GM12878 (cell line): ENCODE measurements around the gene SPATS2L.

Source experiments
- BHLHE40 ChIP-seq, 2 experiments: fragments of 450-650 bp in 1 of 2; IDR thresholded peaks; 2 replicates each; pipeline ENCODE4 v1.6.1; 2011 to 2017; ENCODE audit warnings: low read depth in 2 of 2, borderline replicate concordance in 1 of 2, improper control_type of control experiment in 1 of 2, low read length in 1 of 2, mild to moderate bottlenecking in 1 of 2
- BRCA1 ChIP-seq: IDR thresholded peaks from 2 replicates; pipeline ENCODE4 v1.6.1; 2011; ENCODE audit warnings: low read depth, low read length, improper control_type of control experiment
- JUND ChIP-seq: IDR thresholded peaks from 2 replicates; pipeline ENCODE4 v1.6.1; 2012; ENCODE audit warnings: low read depth, mild to moderate bottlenecking, low read length, improper control_type of control experiment, moderate library complexity
- MTA3 ChIP-seq: IDR thresholded peaks from 2 replicates; pipeline ENCODE4 v1.6.1; 2012; ENCODE audit warnings: low read length, inconsistent platforms, borderline replicate concordance
- POLR2A ChIP-seq: IDR thresholded peaks from 2 replicates; pipeline ENCODE4 v1.6.1; 2011; ENCODE audit warnings: low read depth, mild to moderate bottlenecking, low read length
- RCOR1 ChIP-seq: conservative IDR thresholded peaks from 2 replicates; pipeline ENCODE4 v1.6.1; 2012; ENCODE audit warnings: low read depth, low read length, improper control_type of control experiment
- STAT1 ChIP-seq: fragments of 450-650 bp; conservative IDR thresholded peaks from 2 replicates; pipeline ENCODE4 v1.6.1; 2014; ENCODE audit warnings: antibody characterized with exemption, mild to moderate bottlenecking
- ZNF274 ChIP-seq: IDR thresholded peaks from one replicate; pipeline ENCODE4 v1.8.0; 2011; ENCODE audit not compliant: insufficient read length, insufficient read depth
- TF ChIP-seq, protein P1 (sequence below), 3 experiments: IDR thresholded peaks in 2 of 3; conservative IDR thresholded peaks in 1 of 3; 2 replicates each; pipeline ENCODE4 v1.5.1; 2011; ENCODE audit warnings: low read depth in 3 of 3, low read length in 3 of 3, mild to moderate bottlenecking in 3 of 3, control low read depth in 2 of 3, moderate library complexity in 2 of 3, inconsistent platforms in 1 of 3, mixed read lengths in 1 of 3; ENCODE audit not compliant: control insufficient read depth in 2 of 3, insufficient read depth in 1 of 3; ENCODE audit errors: extremely low read depth in 1 of 3

DNA sequence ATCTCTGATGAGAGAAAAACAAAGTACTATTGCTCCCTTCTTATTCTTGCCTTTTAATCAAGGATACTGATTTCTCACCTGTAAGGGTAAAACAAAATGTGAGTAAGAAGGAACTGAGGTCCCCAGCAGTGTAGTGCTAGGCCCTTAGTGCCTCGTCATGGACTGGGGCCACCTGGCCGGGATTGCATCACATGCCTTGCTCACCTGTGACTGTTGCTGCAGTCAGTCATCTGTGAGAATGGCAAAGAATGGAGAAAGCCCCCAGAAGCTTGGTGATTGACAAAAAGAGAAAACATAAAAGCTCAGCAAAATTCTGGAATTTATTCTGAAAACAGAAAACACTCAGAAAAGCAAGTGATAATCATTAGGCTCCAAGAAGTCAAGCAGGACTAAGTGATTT, 63.4 kb downstream of the SPATS2L start:
- TF ChIP-seq MTA3 (no peak), POLR2A (no peak), RCOR1 (no peak), ZNF274 (no peak), BRCA1 (no peak), BHLHE40 (IDR thresholded peaks at IDR 0.05; ENCODE audit: borderline replicate concordance in 1 of 2, low read depth in 2 of 2, low read length in 1 of 2) (no peak), STAT1 (no peak), JUND (no peak)
- TF ChIP-seq, protein P1, sequence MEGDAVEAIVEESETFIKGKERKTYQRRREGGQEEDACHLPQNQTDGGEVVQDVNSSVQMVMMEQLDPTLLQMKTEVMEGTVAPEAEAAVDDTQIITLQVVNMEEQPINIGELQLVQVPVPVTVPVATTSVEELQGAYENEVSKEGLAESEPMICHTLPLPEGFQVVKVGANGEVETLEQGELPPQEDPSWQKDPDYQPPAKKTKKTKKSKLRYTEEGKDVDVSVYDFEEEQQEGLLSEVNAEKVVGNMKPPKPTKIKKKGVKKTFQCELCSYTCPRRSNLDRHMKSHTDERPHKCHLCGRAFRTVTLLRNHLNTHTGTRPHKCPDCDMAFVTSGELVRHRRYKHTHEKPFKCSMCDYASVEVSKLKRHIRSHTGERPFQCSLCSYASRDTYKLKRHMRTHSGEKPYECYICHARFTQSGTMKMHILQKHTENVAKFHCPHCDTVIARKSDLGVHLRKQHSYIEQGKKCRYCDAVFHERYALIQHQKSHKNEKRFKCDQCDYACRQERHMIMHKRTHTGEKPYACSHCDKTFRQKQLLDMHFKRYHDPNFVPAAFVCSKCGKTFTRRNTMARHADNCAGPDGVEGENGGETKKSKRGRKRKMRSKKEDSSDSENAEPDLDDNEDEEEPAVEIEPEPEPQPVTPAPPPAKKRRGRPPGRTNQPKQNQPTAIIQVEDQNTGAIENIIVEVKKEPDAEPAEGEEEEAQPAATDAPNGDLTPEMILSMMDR (IDR thresholded peaks at IDR 0.05 in 2 of 3, conservative IDR thresholded peaks at IDR 0.05 in 1 of 3; ENCODE audit: control insufficient read depth in 2 of 3, extremely low read depth in 1 of 3, insufficient read depth in 1 of 3, low read depth in 3 of 3, low read length in 3 of 3) = no peak
